HG02642 (cell line): ENCODE results near the gene CCDC28A.

Experiments
- ATAC-seq: cut with Tn5 transposase; IDR thresholded peaks from one replicate; pipeline ENCODE4 v1.9.1; 2021; ENCODE audit warnings: mild to moderate bottlenecking; ENCODE audit not compliant: unreplicated experiment, poor library complexity

Gene CCDC28A

GRCh38 chr6:138830248-138830647, 56.7 kb downstream of the CCDC28A start:
- ATAC-seq, result no peak

- ATAC-seq, result no peak
Measured at GRCh38 chr6:138832182-138832581, 58.6 kb downstream of the CCDC28A start.

GRCh38 chr6:138833816-138834539, 60.4 kb downstream of the CCDC28A start:
- no peak for ATAC-seq

- ATAC-seq, result no peak
Measured at GRCh38 chr6:138837246-138837645, 63.7 kb downstream of the CCDC28A start.
